HL-60 (cell line): ENCODE data around the gene B3GAT3.
"Not testable (repeated sequence)": the region's sequence is repeated elsewhere in the genome, so short reads cannot be mapped to it uniquely, and the experiment has no call there.

Experiments used
- DNase-seq, 2 experiments: peaks; one replicate each; pipeline ENCODE4 v3.0.0-alpha.2; 2010 to 2020; ENCODE audit warnings: low read depth in 1 of 2, low spot score in 1 of 2
- H3K27ac ChIP-seq: fragments of 250-450 bp; sonication (Bioruptor Pico); replicated peaks from 2 replicates; pipeline ENCODE4 v1.5.1; 2020; ENCODE audit warnings: mild to moderate bottlenecking, moderate library complexity
- H3K27me3 ChIP-seq: fragments of 250-450 bp; sonication (Bioruptor Pico); 2 replicates; pipeline ENCODE4 v1.5.1; 2021; ENCODE audit warnings: mild to moderate bottlenecking, moderate library complexity; ENCODE audit not compliant: insufficient read depth, poor library complexity, severe bottlenecking
- H3K4me3 ChIP-seq: replicated peaks from 2 replicates; pipeline ENCODE4 v1.5.1; 2011; ENCODE audit warnings: mild to moderate bottlenecking, control low read depth, low read length; ENCODE audit not compliant: insufficient read depth
- GABPA ChIP-seq: IDR thresholded peaks from 2 replicates; pipeline ENCODE4 v1.6.1; 2012; ENCODE audit warnings: low read depth
- POLR2AphosphoS5 ChIP-seq: IDR thresholded peaks from 2 replicates; pipeline ENCODE4 v1.6.1; 2012; ENCODE audit warnings: low read depth
- SPI1 ChIP-seq: IDR thresholded peaks from 2 replicates; pipeline ENCODE4 v1.6.1; 2012; ENCODE audit warnings: low read depth, mild to moderate bottlenecking, borderline replicate concordance
- TF ChIP-seq, protein P1 (sequence below): IDR thresholded peaks from 2 replicates; pipeline ENCODE4 v1.6.1; 2012; ENCODE audit warnings: low read depth; ENCODE audit not compliant: insufficient replicate concordance
- TF ChIP-seq, protein P2 (sequence below): IDR thresholded peaks from one replicate; pipeline ENCODE4 v1.5.1; 2011; ENCODE audit warnings: low read length, control low read depth, inconsistent platforms; ENCODE audit not compliant: insufficient read depth

The B3GAT3 gene

DNA sequence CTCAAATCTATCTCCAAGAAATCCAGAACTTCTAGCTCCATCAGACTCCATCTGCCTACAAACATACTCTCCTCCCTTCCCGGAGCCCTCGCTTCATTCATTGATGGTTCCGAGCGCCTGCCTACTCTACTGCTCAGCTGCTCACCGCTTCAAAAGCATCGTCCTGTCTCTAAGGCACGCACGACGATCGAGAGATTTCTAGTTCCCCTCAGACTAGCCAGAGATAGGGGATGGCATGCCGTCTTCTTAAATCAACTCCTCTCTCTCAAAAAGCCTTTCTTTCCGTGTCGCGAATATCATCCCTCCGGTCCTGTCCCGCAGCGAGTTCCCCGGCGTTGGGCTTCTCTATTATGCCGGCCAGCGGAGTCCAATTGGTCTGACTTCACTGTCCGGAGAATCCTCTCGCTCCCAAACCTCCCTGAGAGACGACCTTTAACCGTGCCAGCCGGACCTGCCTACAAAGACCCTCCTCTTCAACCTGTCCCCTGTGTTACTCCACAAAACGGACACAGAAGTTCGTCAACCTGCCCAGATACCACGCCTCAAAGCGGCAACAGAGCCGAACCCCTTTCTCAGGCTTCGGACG is 48.7 kb downstream of the B3GAT3 start:
- Histone ChIP-seq H3K4me3 (peak overlapping the region; percentile 70), H3K27me3 (no peaks in the 10 kb centered on the region), H3K27ac (peak overlapping the region; percentile 85)
- peak in 1 of 2 experiments; percentile 35 for DNase-seq
- TF ChIP-seq, protein P1, sequence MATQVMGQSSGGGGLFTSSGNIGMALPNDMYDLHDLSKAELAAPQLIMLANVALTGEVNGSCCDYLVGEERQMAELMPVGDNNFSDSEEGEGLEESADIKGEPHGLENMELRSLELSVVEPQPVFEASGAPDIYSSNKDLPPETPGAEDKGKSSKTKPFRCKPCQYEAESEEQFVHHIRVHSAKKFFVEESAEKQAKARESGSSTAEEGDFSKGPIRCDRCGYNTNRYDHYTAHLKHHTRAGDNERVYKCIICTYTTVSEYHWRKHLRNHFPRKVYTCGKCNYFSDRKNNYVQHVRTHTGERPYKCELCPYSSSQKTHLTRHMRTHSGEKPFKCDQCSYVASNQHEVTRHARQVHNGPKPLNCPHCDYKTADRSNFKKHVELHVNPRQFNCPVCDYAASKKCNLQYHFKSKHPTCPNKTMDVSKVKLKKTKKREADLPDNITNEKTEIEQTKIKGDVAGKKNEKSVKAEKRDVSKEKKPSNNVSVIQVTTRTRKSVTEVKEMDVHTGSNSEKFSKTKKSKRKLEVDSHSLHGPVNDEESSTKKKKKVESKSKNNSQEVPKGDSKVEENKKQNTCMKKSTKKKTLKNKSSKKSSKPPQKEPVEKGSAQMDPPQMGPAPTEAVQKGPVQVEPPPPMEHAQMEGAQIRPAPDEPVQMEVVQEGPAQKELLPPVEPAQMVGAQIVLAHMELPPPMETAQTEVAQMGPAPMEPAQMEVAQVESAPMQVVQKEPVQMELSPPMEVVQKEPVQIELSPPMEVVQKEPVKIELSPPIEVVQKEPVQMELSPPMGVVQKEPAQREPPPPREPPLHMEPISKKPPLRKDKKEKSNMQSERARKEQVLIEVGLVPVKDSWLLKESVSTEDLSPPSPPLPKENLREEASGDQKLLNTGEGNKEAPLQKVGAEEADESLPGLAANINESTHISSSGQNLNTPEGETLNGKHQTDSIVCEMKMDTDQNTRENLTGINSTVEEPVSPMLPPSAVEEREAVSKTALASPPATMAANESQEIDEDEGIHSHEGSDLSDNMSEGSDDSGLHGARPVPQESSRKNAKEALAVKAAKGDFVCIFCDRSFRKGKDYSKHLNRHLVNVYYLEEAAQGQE, result no peak
- TF ChIP-seq SPI1 (no peak), POLR2AphosphoS5 (0 out of 2 replicates have a peak, but pooled peaks have one; percentile 37), GABPA (no peak)
- TF ChIP-seq, protein P2, sequence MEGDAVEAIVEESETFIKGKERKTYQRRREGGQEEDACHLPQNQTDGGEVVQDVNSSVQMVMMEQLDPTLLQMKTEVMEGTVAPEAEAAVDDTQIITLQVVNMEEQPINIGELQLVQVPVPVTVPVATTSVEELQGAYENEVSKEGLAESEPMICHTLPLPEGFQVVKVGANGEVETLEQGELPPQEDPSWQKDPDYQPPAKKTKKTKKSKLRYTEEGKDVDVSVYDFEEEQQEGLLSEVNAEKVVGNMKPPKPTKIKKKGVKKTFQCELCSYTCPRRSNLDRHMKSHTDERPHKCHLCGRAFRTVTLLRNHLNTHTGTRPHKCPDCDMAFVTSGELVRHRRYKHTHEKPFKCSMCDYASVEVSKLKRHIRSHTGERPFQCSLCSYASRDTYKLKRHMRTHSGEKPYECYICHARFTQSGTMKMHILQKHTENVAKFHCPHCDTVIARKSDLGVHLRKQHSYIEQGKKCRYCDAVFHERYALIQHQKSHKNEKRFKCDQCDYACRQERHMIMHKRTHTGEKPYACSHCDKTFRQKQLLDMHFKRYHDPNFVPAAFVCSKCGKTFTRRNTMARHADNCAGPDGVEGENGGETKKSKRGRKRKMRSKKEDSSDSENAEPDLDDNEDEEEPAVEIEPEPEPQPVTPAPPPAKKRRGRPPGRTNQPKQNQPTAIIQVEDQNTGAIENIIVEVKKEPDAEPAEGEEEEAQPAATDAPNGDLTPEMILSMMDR, result no peak

DNA sequence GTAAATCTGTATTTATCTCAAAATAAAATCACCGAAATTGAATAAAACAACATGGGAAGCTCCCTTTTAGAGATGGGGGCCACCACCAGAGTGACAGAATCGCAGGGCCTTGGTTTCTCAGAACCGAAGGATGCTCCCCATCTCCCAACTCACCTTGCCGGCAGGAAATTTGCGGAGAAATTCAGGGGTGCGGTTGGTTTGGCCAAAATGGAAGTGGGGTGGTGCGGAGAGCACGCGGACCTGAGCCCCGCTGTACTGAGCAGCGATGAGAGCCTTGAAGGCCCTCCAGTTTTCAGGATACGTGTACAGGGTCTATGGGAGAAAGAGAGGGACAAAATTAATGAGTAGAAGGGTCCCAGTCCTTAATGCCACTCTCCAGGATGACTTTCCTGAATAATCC is 49.4 kb downstream of the B3GAT3 start:
- DNase-seq, result no peak
- peak overlapping the region; percentile 85 for H3K27ac ChIP-seq
- peak overlapping the region; percentile 70 for H3K4me3 ChIP-seq
- TF ChIP-seq SPI1, result no peak
- TF ChIP-seq POLR2AphosphoS5, result no peak
- no peak for TF ChIP-seq GABPA
- TF ChIP-seq, protein P2, result no peak
- TF ChIP-seq, protein P1, result no peak
- no peaks in the 10 kb centered on the region for H3K27me3 ChIP-seq

DNA sequence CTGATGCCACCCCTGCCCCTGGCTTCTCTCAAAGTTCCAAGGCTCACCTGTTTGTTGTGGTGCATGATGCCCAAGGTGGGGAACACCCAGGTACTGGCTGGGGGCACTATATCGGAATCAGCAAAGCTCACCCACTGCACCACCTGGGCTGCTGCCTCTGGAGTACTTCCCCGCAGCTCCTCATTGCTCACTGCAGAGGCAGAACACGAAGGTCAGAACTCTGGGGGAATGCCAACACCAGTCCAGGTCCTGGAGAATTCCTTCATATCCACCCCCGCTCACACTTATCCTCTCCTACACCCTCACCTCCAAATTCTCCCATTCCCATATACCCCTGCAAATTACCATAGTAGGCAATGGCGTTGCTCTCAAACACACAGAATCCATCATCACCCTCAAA is 50.3 kb downstream of the B3GAT3 start:
- peak overlapping the region; percentile 85 for H3K27ac ChIP-seq
- peak overlapping the region; percentile 15; the same call in 1 of the 2 replicates for H3K4me3 ChIP-seq
- DNase-seq, H3K27me3 ChIP-seq: not testable (repeated sequence)

DNA sequence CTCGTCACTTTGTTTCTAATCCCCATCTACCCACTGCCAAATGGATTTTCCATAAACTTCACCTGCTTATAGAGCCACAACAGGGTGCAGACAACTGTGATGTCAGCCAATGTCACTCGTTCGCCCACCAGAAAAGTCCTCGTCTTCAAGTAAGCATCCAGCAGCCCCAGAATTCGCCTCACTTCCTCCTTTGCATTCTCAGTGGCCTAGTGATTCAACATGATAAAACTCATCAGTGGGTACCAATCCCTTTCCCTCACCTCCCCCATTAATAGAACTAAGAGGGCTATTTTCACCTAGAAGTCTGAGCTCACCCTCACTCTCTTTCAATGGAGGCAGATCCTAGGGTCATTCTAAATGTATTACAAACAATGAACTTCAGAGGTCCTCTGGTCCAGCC is 50.9 kb downstream of the B3GAT3 start:
- DNase-seq, H3K27ac ChIP-seq, H3K4me3 ChIP-seq, H3K27me3 ChIP-seq: not testable (repeated sequence)

DNA sequence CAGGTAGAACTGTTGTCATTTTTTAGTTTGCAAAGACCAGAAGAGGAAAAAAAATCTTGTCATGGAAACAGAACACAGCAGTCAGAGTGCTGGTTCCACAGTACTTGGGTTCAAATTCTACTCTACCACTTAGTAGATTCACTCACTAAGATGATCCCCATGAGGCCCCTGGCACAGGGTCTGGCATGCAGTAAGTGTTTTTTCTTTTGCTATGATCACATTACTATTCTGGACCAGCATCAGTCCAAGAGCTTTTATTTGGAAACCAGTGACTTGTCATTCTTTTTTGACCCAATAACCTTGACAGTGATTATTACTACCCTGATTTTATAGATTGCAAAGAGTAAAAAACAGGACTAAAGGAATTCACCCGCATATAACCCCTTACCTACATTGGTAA is 52.2 kb downstream of the B3GAT3 start:
- DNase-seq, result no peak
- H3K27me3 ChIP-seq, result no peaks in the 10 kb centered on the region
- TF ChIP-seq POLR2AphosphoS5 (no peak), GABPA (no peak), SPI1 (no peak)
- TF ChIP-seq, protein P1, result no peak
- TF ChIP-seq, protein P2, result no peak
- no peak overlapping the region for H3K4me3 ChIP-seq
- H3K27ac ChIP-seq, result no peak overlapping the region
